H9 (cell line): ENCODE measurements around the gene ATP11B. TPM values are rescaled to one million over a fixed set of nuclear protein-coding genes. Genes with fewer than 3 reads are reported as not detected.

ENCODE experiments used
- DNase-seq: peaks from one replicate; pipeline ENCODE4 v3.0.0-alpha.2; 2017
- H2AFZ ChIP-seq: one replicate; pipeline ENCODE4 v1.6.1; 2013; ENCODE audit warnings: mild to moderate bottlenecking, low read length, control low read depth, moderate library complexity
- H2AK5ac ChIP-seq: 2 replicates; pipeline ENCODE4 v1.6.1; 2013; ENCODE audit warnings: low read length, control low read depth, mixed read lengths; ENCODE audit not compliant: insufficient read length
- H2BK120ac ChIP-seq: one replicate; pipeline ENCODE4 v1.6.1; 2013; ENCODE audit warnings: low read depth, mild to moderate bottlenecking, low read length, control low read depth, inconsistent platforms; ENCODE audit not compliant: poor library complexity, severe bottlenecking
- H2BK12ac ChIP-seq: 2 replicates; pipeline ENCODE4 v1.6.1; 2013; ENCODE audit warnings: low read length, control low read depth, mixed read lengths, low read depth; ENCODE audit not compliant: insufficient read length
- H2BK15ac ChIP-seq: 2 replicates; pipeline ENCODE4 v1.6.1; 2013; ENCODE audit warnings: low read depth, low read length, control low read depth
- H2BK20ac ChIP-seq: one replicate; pipeline ENCODE4 v1.6.1; 2013; ENCODE audit warnings: low read depth, mild to moderate bottlenecking, low read length, control low read depth, inconsistent platforms; ENCODE audit not compliant: poor library complexity, severe bottlenecking
- H2BK5ac ChIP-seq: 2 replicates; pipeline ENCODE4 v1.6.1; 2013; ENCODE audit warnings: low read length, control low read depth, mixed read lengths; ENCODE audit not compliant: insufficient read length
- H3K14ac ChIP-seq: 2 replicates; pipeline ENCODE4 v1.6.1; 2013; ENCODE audit warnings: low read length, control low read depth; ENCODE audit not compliant: insufficient read depth
- H3K18ac ChIP-seq: 2 replicates; pipeline ENCODE4 v1.6.1; 2013; ENCODE audit warnings: low read depth, mild to moderate bottlenecking, mixed read lengths, low read length, control low read depth; ENCODE audit not compliant: insufficient read length
- H3K23ac ChIP-seq: 2 replicates; pipeline ENCODE4 v1.6.1; 2013; ENCODE audit warnings: low read length, control low read depth, mixed read lengths, low read depth; ENCODE audit not compliant: insufficient read length
- H3K23me2 ChIP-seq: 2 replicates; pipeline ENCODE4 v1.6.1; 2013; ENCODE audit warnings: low read depth, mild to moderate bottlenecking, mixed read lengths, low read length, control low read depth; ENCODE audit not compliant: insufficient read length, poor library complexity, severe bottlenecking
- H3K27ac ChIP-seq: 2 replicates; pipeline ENCODE4 v1.5.1; 2013; ENCODE audit warnings: low read length, control low read depth, mixed read lengths, low read depth; ENCODE audit not compliant: insufficient read length
- H3K27me3 ChIP-seq: 2 replicates; pipeline ENCODE4 v1.6.1; 2013; ENCODE audit warnings: low read length, control low read depth, inconsistent platforms; ENCODE audit not compliant: insufficient read depth
- H3K4ac ChIP-seq: 2 replicates; pipeline ENCODE4 v1.6.1; 2013; ENCODE audit warnings: low read depth, mild to moderate bottlenecking, control low read depth, inconsistent platforms, low read length, moderate library complexity
- H3K4me1 ChIP-seq: 2 replicates; pipeline ENCODE4 v1.6.1; 2013; ENCODE audit warnings: low read length, control low read depth, inconsistent platforms; ENCODE audit not compliant: insufficient read depth
- H3K4me2 ChIP-seq: 2 replicates; pipeline ENCODE4 v1.6.1; 2013; ENCODE audit warnings: low read length, control low read depth, mixed read lengths; ENCODE audit not compliant: insufficient read length, insufficient read depth
- H3K56ac ChIP-seq: 2 replicates; pipeline ENCODE4 v1.6.1; 2013; ENCODE audit warnings: low read depth, mild to moderate bottlenecking, mixed read lengths, low read length, control low read depth; ENCODE audit not compliant: insufficient read length
- H3K79me1 ChIP-seq: 2 replicates; pipeline ENCODE4 v1.6.1; 2013; ENCODE audit warnings: low read depth, mild to moderate bottlenecking, moderate library complexity, low read length, control low read depth, inconsistent platforms; ENCODE audit not compliant: insufficient read depth, poor library complexity, severe bottlenecking
- H3K79me2 ChIP-seq: 2 replicates; pipeline ENCODE4 v1.6.1; 2013; ENCODE audit warnings: low read length, control low read depth, inconsistent platforms; ENCODE audit not compliant: insufficient read depth
- H3K9ac ChIP-seq: 2 replicates; pipeline ENCODE4 v1.6.1; 2013; ENCODE audit warnings: low read length, control low read depth, mixed read lengths; ENCODE audit not compliant: insufficient read length; ENCODE audit errors: extremely low read depth
- H3K9me3 ChIP-seq: one replicate; pipeline ENCODE4 v1.6.1; 2013; ENCODE audit warnings: low read depth, low read length, inconsistent platforms; ENCODE audit not compliant: control insufficient read depth
- H3T11ph ChIP-seq: one replicate; pipeline ENCODE4 v1.6.1; 2013; ENCODE audit warnings: mild to moderate bottlenecking, low read length, control low read depth, inconsistent platforms
- H4K20me1 ChIP-seq: one replicate; pipeline ENCODE4 v1.6.1; 2013; ENCODE audit not compliant: control insufficient read depth, insufficient read length, insufficient read depth
- H4K5ac ChIP-seq: 2 replicates; pipeline ENCODE4 v1.6.1; 2013; ENCODE audit warnings: low read depth, mild to moderate bottlenecking, mixed read lengths, low read length, control low read depth; ENCODE audit not compliant: insufficient read length
- H4K8ac ChIP-seq: replicated peaks from 2 replicates; pipeline ENCODE4 v1.6.1; 2013; ENCODE audit warnings: low read length, control low read depth, mixed read lengths, low read depth; ENCODE audit not compliant: insufficient read length
- H4K91ac ChIP-seq: 2 replicates; pipeline ENCODE4 v1.6.1; 2013; ENCODE audit warnings: low read depth, mild to moderate bottlenecking, moderate library complexity, mixed read lengths, low read length, control low read depth; ENCODE audit not compliant: insufficient read length
- H3K27ac Mint-ChIP-seq, 3 experiments: 2 replicates in 2 of 3; 3 replicates in 1 of 3; pipeline ENCODE4 v1.8.0; 2020 to 2021; ENCODE audit warnings: mixed read lengths in 3 of 3, mild to moderate bottlenecking in 1 of 3, moderate library complexity in 1 of 3
- H3K27me3 Mint-ChIP-seq: 2 replicates; pipeline ENCODE4 v1.8.0; 2021; ENCODE audit warnings: low read depth, mild to moderate bottlenecking, moderate library complexity, mixed read lengths
- H3K36me3 Mint-ChIP-seq, 3 experiments: 2 replicates in 2 of 3; 3 replicates in 1 of 3; pipeline ENCODE4 v1.8.0; 2020 to 2021; ENCODE audit warnings: low read depth in 3 of 3, mixed read lengths in 3 of 3; ENCODE audit not compliant: insufficient read depth in 1 of 3
- H3K4me1 Mint-ChIP-seq, 2 experiments: 2 replicates each; pipeline ENCODE4 v1.8.0; 2020; ENCODE audit warnings: mixed read lengths in 2 of 2
- H3K4me3 Mint-ChIP-seq, 2 experiments: 2 replicates in 1 of 2; 3 replicates in 1 of 2; pipeline ENCODE4 v1.8.0; 2020 to 2021; ENCODE audit warnings: mild to moderate bottlenecking in 2 of 2, mixed read lengths in 2 of 2, moderate library complexity in 1 of 2
- H3K9me3 Mint-ChIP-seq, 2 experiments: 2 replicates in 1 of 2; 3 replicates in 1 of 2; pipeline ENCODE4 v1.8.0; 2020; ENCODE audit warnings: mild to moderate bottlenecking in 2 of 2, mixed read lengths in 2 of 2, moderate library complexity in 1 of 2
- CTCF ChIP-seq: fragments of 200-600 bp; sonication (generic); conservative IDR thresholded peaks from 3 replicates; pipeline ENCODE4 v1.8.0; 2021; ENCODE audit warnings: antibody characterized with exemption, mild to moderate bottlenecking
- WGBS: extraction: QIAGEN DNeasy Blood & Tissue Kit; methylation state at CpG from one replicate; pipeline ENCODE4 v1.1.7; 2013; ENCODE audit warnings: missing lambda C conversion rate, low lambda C conversion rate, mixed read lengths; ENCODE audit not compliant: insufficient read length; ENCODE audit errors: extremely low coverage; 5-methylcytosine and 5-hydroxymethylcytosine counted together
- total RNA-seq: library from RNA; stranded (reverse); gene quantifications from 2 replicates; pipeline ENCODE4 v1.2.1, GENCODE V29; 2021

The ATP11B gene
- total RNA-seq, 1 experiment from 2014 or later: 30.0 TPM

- H3K27ac Mint-ChIP-seq: 0 out of 7 replicates have a peak overlapping the region, but pooled peaks of 1 of the 3 experiments have one; percentile 35
- Histone ChIP-seq H2BK12ac (no peak overlapping the region), H3K4ac (no peak overlapping the region), H3K79me2 (no peaks in the 10 kb centered on the region), H3K14ac (peak overlapping the region; percentile 38), H3T11ph (no peak overlapping the region), H3K9ac (peak overlapping the region; percentile 93), H2BK15ac (no peak overlapping the region), H4K91ac (no peak overlapping the region), H3K27me3 (no peaks in the 10 kb centered on the region), H2BK5ac (no peak overlapping the region), H3K18ac (peak overlapping the region; percentile 33), H3K4me2 (peak overlapping the region; percentile 100), H3K56ac (no peak overlapping the region), H4K5ac (no peak overlapping the region), H3K79me1 (no peaks in the 10 kb centered on the region), H4K8ac (no peak overlapping the region), H2BK20ac (no peak overlapping the region), H4K20me1 (no peaks in the 10 kb centered on the region), H3K4me1 (no peaks in the 10 kb centered on the region), H2AK5ac (no peak overlapping the region), H3K23me2 (peaks cover 8% of the 10 kb centered on the region), H3K27ac (no peak overlapping the region), H3K23ac (no peak overlapping the region), H2BK120ac (no peak overlapping the region), H3K9me3 (no peaks in the 10 kb centered on the region), H2AFZ (no peak overlapping the region)
- no peak for TF ChIP-seq CTCF
- peaks cover 9% of the 10 kb centered on the region for H3K27me3 Mint-ChIP-seq
- DNase-seq: no peak
- no peaks in the 10 kb centered on the region; a peak in 1 of 5 replicates for H3K9me3 Mint-ChIP-seq
- H3K4me1 Mint-ChIP-seq: peaks cover 13 to 20% of the 10 kb centered on the region in 2 experiments
- peaks cover 0 to 3% (median 0%) of the 10 kb centered on the region in 3 experiments; a peak in 1 of 7 replicates for H3K36me3 Mint-ChIP-seq
- H3K4me3 Mint-ChIP-seq: peak overlapping the region; percentile 86 to 93
- WGBS: no CpG with 5 or more reads among the region's 13 CpGs
These were observed 1.4 kb downstream of the ATP11B start for GRCh38 chr3:182794455-182795388.
